Ecto neural progenitor cell (in vitro differentiated cells): Measurements from ENCODE around the gene BPIFA3.

Source experiments
- DNase-seq: peaks from one replicate; pipeline ENCODE4 v3.0.0-alpha.2; 2018; ENCODE audit warnings: low spot score

The BPIFA3 gene

DNA sequence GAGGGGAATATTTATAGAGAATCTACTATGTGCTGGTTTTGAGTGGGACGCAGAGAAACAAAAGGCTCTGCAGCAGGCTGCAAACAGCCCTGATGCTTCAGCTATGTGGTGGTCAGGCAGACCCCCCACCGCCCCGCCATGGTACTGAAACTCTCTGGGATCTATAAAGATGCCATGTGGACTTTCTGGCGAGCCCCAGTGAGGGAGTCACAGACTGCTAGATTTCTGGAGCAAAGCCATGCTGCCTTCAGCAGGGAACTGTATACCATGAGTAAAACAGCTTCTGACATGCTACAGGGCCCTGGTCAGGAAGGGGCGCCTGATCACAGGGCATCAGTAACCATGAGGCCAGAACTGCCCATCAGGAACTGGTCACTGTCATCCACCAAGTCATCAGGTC, 46.6 kb downstream of the BPIFA3 start:
- DNase-seq, result no peak

DNA sequence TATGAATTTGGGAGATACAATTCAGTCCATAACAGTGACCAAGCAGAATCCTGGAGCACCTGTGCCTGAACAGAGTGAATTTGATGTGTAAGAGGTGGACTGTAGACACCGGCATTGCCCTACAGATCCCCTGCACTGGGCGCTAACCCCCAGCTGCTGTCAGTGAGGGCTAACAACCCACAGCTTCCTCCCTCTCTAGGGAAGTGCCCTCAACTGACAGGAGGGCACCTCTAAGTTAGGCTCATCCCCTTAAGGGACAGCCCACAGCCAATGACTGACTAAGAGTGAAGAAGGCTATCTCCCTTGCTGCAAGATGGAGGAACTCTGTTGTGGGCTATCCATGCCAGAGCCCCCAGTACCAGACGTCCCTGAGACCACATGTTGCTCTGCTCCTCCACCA, 50.5 kb downstream of the BPIFA3 start:
- no peak for DNase-seq

DNA sequence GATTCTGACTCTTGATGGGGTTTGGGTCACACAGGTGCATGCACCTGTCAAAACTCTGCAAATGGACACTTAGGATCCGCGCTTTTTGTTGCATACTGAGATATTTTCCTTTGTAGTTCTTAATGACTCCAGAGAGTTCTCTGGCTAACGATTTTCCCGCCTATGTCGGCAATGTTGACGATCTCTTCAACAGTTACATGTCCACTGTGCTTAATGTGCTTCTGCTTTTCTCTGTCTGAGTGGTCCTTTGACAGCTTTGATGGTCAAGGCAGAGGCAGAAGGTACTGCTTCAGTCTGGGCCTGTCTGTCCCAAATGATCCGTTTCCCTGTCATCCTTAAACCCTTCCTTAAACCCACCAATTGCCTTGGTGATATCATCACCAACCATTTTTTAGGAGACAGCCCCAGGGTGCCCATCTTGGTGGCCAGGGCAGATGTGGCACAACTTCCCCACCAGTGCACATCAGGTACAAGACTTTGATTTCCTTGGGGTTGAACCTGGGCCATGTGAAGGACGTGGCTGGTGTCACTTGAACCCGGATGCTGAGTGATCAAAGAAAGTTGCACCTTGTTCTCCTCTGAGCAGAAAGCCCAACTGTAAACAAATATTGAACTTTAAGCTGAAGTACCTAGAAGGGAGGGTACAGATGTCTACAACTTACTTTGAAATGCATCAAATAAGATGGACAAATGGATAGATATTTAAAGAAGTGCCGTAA, 55.2 kb downstream of the BPIFA3 start:
- no peak for DNase-seq

DNA sequence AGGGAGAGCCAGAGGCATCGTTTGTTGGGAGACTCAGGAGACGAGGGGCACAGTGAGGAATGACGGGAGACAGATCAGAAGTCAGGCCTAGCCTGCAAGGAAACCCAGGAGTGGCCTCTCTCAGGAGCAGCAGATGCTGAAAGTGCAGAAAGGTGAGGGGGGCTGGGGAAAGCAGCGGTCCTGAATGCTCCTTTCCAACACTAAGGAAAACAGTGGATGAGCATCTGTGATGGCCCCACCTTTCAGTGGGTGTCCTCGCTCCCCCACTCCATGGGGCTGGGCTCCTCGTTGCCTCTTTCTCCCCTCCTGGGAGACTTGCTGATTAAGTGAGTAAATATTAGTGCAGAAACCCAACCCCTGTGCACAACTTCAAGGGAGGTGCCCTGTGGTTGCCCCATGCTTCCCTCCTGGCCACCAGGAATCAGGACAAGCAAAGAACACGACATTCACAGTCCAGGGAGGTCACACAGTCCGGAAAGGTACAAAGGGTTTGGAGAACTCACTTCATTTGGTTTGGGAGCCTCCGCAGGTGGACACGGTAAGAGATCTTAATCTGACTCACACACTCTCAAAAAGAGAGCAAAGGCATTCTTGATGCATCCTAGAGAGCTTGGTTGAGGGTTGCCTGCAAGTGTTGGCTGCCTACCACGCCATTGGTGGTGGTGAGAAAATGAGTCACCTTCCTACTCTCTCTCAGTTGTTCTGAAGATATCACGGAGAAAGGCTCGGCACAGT, 56.1 kb downstream of the BPIFA3 start:
- no peak for DNase-seq

DNA sequence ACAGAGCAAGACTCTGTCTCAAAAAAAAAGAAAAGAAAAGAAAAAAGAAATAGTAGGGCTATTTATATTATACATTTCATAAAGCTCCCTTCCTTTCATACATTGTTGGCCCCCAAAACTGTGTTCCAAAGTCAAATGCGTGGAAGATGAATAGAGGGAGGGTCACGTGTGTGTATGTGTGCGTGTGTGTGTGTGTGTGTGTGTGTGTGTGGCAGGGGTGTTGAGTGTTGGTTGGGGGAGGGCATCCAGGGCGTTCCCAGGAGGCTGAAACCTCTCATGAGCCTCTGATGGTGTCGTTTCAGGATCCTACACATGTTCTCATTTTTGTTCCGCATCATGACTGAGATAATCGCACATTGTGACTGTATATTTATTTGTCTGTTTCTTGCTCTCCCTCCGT, 58.1 kb downstream of the BPIFA3 start:
- no peak for DNase-seq

DNA sequence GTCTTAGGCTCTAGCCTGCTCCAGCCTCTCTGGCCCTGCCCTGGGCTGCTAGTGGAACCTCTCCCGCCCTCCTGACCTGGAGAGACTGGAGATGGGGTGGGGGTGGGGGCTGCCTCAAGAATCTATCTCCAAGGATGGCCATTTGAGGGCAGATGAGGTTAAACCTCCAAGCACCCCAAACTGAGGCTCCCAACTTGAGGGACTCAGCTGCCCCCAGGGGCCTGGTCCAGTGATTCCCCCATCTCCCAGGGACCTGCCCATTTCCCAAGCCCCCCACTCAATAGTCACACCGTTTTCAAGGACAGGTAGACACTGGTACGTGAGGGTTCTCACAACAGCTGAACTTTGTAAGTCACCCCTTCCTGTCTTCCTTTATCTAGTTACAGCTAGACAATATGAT, 58.7 kb downstream of the BPIFA3 start:
- DNase-seq, result no peak

DNA sequence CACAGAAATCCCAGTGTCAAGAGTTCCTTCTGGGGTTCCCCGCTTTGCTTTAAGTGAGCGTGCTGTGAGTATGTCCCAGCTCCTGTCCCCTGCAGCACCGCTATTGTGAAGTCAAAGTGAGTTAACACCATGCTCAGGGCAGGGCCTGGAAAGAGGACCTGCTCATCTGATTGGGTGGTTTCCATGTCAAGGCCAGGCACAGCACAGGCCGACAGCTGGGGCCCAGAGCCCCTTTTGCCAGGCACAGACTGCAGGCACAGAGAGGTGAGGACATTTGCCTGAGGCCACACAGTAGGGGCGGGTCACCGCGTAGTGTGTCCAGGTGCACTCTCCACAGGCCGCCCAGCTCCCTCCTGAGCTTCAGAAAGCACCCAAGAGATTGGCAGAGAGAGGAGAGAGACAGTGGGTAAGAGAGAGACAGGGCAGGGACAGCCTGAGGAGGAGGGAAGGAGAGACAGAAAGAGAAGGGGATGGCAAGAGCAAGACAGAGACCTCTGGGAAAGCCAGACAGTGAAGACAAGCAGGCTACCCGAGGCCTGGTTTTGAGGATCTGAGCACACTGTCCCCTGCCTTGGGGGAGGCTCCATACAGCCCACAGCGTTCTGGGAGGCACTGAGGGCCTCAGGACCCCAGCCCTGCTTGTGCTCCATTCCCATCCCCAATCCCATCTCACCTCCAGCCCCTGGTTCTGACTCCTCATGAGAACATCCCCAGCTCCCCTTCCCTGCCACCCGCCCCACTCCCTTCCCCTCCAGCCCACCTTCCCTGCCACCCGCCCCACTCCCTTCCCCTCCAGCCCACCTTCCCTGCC, 59.4 kb downstream of the BPIFA3 start:
- DNase-seq, result no peak
